ENCODE measurements around the gene PCSK1N.

DNA sequence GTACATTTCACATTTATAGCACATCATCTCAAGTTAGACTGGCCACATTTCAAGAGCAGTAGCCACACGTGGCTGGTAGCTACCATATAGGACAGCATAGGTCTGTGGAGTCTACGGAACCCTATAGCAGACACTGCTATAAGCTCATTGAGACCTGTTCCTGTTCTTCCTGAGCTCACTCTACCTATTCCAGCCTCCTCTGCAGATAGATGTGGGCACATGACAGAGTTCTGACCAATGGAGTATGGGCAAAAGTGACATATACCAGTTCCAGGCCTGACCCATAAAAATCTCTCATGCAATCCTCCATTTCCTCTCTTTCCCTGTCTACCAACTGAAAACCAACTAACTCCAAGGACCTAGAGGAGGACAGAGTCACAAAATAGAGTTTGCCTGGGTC lies 37.1 kb downstream of the PCSK1N start:
- no peak for TF ChIP-seq POLR2AphosphoS5 (IDR thresholded peaks at IDR 0.05; ENCODE audit: low read depth, low read length)
- TF ChIP-seq TAF1 (IDR thresholded peaks at IDR 0.05; ENCODE audit: low read depth, low read length) = no peak
- no peak for TF ChIP-seq PAX5 (IDR thresholded peaks at IDR 0.05; ENCODE audit: insufficient read depth, low read length, severe bottlenecking)
- TF ChIP-seq SPI1 (IDR thresholded peaks at IDR 0.05; ENCODE audit: low read depth, low read length) = no peak
- no peak for TF ChIP-seq POLR2A (IDR thresholded peaks at IDR 0.05; ENCODE audit: low read depth, low read length)
- no peak for TF ChIP-seq POU2F2 (IDR thresholded peaks at IDR 0.05; ENCODE audit: low read depth, low read length)

Measured in GM12891 (cell line).